ENCODE measurements around the gene CEP85L.

The CEP85L gene

GRCh38 chr6:118574051-118574865 is 77.1 kb downstream of the CEP85L start:
- no peak for DNase-seq

GRCh38 chr6:118571121-118571520 is 80.3 kb downstream of the CEP85L start:
- DNase-seq = no peak

- no peak for DNase-seq
Measured at GRCh38 chr6:118569498-118569897, 81.9 kb downstream of the CEP85L start.

- DNase-seq = no peak
Measured at GRCh38 chr6:118567974-118568373, 83.4 kb downstream of the CEP85L start.

GRCh38 chr6:118565311-118565960 is 86.0 kb downstream of the CEP85L start:
- DNase-seq = peak; percentile 75

- DNase-seq = no peak
Measured at GRCh38 chr6:118562959-118563358, 88.4 kb downstream of the CEP85L start.

GRCh38 chr6:118562248-118562647 is 89.1 kb downstream of the CEP85L start:
- DNase-seq = no peak

- DNase-seq = no peak
Measured at GRCh38 chr6:118559659-118560058, 91.7 kb downstream of the CEP85L start.

- DNase-seq = no peak
Measured at GRCh38 chr6:118558464-118559217, 92.8 kb downstream of the CEP85L start.

- DNase-seq = no peak
Measured at GRCh38 chr6:118554698-118555097, 96.7 kb downstream of the CEP85L start.

GRCh38 chr6:118553132-118553531 is 98.3 kb downstream of the CEP85L start:
- no peak for DNase-seq

- DNase-seq = peak; percentile 69
Measured at GRCh38 chr6:118551063-118552053, 100.0 kb downstream of the CEP85L start.

- DNase-seq = no peak
Measured at GRCh38 chr6:118548613-118549012, 102.8 kb downstream of the CEP85L start.

GRCh38 chr6:118548136-118548535 is 103.3 kb downstream of the CEP85L start, which contains the start of gene PLN:
Gene PLN (plus strand): TSS chr6:118548296. CDS start chr6:118558922, 10,626 bp downstream.
- no peak for DNase-seq

- DNase-seq = no peak
Measured at GRCh38 chr6:118546880-118547218, 104.5 kb downstream of the CEP85L start.

GRCh38 chr6:118546164-118546879 is 105.1 kb downstream of the CEP85L start:
- DNase-seq = no peak

- DNase-seq = no peak
Measured at GRCh38 chr6:118544105-118544504, 107.3 kb downstream of the CEP85L start.

- no peak for DNase-seq
Measured at GRCh38 chr6:118542184-118542952, 109.0 kb downstream of the CEP85L start.

GRCh38 chr6:118537574-118537973 is 113.8 kb downstream of the CEP85L start:
- DNase-seq = no peak

GRCh38 chr6:118536478-118536877 is 114.9 kb downstream of the CEP85L start:
- DNase-seq = no peak
